Iris pigment epithelial cell (primary cell): Measurements from ENCODE around the gene IL34.
A peak's percentile ranks its signal among the peaks of the same experiment; 100 is the strongest.

Experiments
- DNase-seq: peaks from one replicate; pipeline ENCODE4 v3.0.0-alpha.2; 2011; ENCODE audit warnings: low read depth

Gene IL34

DNA sequence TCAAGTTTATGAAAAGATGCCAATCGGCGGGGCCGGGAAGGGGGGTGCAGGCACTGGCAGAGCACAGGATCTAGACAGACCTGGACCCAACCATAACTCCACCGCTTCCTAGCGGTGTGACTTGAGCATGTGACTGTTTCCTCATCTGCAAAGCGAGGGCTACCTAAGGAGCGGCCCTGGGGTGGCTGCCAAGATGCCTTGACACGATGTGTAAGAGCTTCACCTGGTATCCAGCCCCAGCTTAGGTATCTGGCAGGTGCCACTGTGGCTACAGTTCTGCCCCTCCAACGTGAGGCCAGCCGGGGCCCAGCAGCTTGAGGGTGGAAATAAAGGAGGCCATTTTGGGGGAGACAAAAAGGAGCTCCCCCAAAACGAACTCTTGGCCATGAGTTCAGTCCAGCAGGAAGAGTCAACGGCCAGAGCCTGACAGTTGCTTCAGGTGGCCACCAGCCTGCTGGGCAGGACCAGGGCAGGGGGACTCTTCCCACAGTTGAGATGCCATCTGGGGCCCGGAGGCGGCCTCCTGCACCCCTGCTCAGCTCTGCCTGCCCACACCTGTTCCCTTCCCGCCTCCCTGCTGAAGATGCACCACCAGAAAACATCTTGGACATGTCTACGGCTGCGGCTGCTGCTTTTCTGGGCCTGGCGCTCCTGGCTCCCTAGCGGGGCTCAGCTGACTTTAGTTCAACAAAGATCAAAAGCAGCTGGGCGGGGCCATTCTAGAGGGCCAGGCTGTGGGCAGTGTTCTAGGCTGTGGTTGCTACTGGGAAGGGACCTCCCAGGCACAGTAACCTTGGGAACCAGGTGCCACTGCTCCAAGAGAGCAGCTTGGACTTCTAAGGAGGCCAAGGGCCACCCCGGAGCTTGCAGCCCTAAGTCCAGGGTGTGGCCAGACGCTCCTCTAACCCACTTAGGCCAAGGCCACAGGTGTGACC lies 42.9 kb downstream of the IL34 start:
- no peak for DNase-seq

DNA sequence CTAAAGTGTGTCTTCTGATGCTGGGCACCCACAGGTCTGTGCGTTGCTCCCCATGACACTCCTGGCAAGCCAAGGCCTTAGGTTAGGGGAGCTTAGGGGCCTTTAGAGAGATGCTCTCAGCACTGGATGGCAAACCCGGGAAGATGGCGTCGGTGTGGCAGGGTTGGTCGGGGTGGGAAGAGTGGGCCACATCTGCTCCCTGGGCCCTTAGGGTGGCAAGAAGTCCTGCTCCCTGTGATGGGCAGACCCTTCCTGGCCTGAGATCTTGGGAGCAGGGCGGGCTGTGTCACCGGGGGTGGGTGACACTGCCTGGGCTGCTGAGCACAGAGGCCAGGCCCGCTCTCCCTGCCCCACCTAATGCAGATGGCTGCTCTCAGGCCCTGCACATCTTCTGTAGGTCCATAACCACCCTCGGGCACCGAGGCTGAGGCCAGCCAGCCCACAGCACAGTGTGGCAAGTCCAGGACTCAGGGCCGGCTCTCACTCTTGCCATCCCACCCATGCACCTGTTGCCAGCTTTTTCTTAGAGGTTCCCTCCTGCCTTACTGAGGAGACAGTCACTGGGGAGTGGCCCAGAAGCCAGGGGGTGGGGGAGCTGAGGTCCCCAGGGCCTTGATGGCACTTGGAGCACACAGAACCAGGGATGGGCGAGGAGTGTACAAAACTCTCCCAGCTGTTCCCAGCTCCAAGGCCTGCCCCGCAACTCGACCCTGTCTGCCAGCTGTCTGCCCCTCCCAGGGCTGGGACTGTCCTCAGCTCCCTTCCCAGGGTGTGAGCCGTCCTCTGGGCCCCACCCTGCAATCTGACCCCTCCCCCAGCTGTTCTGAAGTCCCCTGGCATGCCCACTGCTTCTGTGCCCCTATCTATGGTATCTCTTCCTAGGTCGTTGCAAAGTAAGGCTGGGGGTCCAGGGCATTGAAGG lies 43.9 kb downstream of the IL34 start:
- DNase-seq = no peak

DNA sequence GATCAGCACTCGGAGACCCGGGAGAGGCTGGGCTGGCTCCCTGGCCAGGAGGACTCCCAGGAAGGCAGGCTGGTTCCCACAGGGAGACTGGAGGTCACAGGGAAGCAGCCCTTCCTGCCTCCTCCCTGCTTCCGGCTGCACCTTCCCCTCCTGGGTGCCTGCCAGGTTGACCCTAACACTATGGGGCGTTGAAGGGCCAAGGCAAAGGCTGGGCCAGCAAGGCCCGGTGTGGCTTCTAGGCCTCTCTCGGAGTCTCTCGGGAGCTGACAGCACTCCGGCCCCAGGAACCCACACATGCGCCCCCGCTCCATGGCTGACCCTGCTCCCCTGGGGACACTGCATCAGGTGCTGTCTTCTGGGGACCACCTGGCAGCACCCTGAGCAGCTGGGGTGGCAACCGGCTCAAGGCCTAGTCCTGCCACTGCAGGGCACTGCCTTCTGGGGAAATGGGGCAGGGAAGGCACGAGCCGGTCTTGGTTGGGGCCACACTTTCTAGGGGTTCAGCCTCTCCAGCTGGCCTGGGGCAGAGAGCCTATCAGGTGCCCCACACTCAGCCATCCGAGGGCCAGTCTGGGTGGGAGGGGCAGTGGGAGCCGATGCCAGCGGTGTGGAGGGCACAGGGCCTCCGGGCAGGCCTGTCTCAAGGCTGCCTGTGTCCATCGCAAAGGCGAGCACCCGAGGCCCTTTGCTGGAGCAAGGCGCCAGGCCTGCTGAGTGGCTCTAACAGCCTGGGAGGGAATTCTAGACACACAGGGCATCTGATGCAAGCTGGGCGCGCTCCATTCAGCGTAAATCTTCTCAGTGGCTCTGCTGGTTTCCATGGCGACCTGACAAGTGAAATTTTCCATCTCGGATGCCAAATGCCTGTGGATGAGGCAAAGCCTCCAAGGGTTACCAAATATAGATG lies 45.1 kb downstream of the IL34 start:
- peak; percentile 92 for DNase-seq

DNA sequence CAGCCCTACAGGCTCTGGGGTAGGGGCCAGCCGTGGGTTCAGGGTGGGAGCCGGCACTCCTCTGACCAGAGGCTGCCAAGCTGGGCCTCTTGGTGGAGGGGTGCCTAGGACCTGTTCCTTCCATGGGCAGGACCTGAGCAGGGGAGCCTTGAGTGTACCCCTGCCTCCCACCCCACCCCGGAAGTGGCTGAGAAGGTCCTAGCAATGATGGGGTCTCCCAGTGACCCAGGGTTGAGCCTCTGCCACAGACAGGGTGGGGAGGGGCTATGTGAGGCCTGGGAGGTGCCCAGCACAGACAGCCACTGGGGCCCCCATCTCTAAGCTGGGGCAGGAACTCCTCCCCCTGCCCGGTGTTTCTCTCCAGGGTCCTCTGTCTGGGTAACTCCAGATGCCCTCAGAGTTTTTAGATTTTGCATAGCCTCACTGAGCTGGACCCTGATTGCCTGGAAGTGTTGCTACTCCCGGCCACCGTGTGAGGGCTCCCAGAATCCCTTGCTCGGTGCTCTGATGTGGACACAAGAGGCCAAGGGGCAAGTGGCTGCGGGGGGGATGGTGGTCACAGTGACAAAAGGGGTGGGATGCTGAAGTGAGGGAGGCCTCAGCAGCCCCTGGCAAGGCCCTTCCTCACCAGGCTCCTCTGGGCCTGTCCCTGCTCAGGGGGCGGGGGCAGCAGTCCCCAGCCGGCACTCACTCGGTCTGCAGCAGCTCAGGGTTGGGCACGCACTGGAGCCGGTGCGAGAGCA lies 45.9 kb downstream of the IL34 start:
- DNase-seq = no peak

DNA sequence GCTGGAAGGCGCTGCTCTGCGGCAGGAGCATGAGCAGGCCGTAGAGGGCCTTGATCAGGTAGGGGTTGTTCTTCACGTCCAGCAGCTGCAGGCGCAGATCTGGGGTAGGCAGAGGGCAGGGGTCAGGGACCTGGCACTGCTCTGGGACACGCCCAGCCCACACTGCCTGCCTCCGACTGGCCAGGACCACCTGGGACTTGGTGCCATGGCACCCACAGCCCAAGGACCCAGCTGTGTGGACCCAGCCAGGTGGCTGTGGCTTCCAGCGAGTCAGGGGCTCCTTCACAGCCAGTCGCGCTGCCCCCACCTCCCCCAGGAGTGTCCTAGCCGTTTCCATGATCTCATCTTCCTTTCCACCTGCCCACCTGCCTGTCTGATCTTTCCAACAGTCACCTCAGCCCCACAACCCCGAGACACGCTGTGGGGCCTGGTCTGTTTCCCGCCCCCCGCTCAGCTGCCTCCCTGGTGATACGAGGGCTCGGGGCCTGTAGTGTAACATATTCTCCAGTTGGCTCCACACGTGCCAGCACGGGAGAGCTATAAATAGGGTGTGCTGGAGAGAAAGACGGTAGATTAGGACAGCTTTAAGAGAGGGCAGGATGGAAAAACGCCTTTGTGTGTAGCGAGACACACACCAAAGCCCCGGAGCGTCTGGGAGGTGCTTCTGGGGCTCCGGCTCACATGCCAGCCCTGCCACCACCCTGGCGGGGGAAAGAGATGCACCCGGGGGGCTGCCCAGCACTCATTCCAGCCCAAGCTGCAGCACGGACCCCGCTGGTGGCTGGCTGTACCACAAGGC lies 46.7 kb downstream of the IL34 start:
- no peak for DNase-seq

DNA sequence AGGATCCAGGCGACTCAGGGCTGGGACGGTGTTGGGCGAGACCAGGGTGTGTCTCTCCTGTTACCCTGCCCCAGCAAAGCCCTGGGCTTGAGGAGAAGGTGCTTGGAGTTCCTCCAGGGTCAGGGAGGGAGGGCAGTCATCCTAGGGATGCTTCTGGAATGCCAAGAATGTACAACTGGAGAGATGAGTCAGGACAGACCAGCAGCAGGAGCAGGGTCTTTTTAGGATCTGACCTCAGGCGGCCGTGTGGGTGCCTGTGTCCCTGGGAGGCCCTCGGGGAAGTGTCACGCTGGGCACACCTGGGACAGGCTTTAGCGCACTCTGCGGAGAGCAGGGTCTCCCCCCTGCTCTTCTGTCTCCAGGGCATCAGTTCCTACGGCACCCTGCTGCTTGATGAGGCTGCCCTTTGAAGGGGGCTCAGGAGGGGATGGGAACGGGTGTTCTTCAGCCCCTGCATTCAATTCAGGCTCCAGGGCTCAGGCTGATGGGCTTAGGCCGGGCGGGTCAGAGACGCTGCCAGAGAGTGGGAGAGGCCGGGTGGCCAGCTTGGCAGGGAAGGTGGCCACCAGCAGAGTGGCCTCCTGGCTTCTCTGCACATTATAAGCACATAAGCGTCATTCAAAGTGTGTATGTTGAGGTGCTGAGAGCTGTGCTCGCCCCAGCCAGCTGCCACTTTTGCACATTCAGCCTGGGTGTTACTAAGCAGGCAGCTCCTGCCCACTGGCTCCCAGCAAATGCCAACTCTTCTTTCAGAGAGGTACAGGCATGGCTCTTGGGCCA lies 47.9 kb downstream of the IL34 start:
- peak; percentile 70 for DNase-seq

DNA sequence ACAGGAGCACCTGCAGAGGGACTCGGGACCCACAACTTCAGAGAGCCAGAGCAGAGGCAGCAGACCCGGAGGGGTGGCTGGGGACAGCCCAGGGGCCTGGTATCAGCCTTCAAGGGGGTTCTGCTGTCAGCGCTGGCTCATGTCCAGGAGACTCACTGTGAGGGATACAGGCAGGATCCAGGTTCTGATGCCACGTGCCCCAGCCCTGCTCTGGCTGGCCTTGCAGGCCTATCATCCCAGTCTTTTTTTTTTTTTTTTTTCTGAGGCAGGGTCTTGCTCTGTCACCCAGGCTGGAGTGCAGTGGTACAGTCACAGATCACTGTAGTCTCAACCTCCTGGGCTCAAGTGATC lies 48.5 kb downstream of the IL34 start:
- DNase-seq = no peak

DNA sequence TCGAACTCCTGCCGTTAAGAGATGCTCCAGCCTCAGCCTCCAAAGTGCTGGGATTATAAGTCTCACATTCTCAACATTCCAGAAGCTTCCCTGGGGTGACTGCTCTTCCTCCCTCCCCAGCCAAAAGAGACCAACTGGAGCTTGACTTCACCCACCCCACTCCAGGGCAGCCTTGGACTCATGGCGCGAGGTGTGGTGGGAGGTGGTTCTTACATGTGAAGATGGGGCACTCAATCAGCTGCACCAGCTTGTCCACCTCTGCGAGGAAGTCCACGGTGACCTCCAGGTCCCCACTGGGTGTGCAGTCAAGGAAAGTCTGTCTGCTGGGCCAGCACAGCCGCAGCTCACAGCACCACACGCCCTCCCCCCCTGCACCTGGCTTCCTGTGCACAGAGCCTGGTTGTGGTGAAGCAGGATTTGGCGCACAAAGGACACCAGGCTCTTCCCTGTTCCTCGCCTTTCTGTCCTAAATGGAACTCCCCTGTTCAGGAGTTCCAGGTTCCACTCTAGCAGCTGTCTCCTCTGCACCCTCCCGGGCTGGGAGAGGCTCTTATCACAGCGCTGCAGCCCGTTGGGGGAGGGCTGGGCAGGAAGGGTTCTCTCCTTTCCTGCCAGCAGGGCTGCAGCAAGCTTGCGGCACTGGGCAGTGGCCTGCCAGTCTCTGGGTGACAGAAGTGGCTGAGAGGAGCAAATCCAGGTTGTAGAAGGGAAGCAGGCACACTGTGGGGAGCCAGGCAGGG lies 49.1 kb downstream of the IL34 start:
- no peak for DNase-seq

DNA sequence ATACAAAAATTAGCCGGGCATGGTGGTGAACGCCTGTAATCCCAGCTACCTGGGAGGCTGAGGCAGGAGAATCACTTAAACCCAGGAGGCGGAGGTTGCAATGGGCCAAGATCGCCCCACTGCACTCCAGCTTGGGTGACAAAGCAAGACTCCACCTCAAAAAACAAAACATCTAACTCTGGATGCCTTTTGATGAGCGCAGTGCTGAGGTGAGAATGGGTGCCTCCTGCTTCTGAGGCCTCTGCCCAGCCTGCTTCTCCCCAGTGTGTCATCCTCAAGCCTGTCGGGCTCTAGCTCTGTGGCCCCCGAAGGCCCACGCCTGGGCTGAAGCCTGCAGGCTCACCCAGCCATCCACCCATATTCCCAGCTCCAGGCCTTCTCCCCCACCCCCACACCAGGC lies 50.0 kb downstream of the IL34 start:
- DNase-seq = no peak

DNA sequence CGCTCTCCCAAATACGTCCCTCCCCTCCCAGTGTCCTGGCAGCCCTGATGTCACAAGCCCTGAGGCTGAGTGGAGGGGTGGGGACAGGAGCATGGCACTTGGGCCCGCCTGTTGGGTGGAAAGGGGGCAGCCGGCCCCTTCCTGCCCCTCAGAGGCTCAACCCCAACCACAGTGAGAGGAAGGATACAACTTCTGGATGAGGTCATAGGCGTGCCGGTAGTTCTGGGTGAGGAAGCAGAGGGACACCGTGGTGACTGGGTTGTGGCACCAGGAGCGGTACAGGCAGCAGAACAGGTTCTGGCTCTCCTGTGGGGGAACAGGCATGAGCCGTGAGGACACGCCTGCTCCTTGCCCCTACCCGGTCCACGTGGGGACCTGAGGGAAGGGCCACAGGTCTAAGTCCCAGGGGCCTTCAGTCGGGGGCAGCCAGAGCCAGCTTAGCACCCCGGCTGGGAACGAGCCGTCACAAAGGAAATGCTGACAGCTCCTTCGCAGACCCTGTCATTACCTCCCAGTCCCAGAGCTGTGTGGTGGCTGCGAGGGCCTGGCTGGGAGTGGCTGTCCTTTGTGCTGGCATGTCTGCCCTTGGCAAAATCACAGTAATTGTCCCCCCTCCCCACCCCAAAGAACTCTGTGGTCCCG lies 50.7 kb downstream of the IL34 start:
- no peak for DNase-seq

DNA sequence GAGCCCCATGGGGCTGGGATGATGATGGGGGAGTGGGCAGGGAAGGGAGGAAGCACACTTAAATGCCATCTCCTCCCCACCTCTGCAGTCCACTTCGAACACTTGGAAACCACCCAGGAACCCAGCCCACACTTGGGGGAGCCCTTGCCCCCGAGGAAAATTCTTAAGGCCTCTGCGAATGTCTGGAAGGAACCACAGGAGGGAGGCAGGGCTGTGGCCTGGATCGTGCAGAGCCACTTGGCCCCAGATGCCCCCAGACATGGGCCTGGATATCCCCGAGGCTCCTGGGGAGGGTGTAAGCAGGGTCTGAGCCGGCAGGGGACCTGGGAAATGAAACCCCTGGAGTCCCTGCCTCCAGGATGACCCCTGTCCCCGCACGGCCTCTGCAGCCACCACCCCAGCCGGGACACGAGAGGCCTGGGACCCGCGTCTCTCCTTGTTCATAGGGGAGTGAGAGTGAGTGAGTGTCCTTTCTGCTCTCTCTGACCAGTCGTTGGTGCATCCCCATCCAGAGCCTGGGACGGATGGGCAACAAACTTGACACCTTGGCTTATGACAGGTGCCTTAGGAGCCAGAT lies 51.3 kb downstream of the IL34 start:
- no peak for DNase-seq

DNA sequence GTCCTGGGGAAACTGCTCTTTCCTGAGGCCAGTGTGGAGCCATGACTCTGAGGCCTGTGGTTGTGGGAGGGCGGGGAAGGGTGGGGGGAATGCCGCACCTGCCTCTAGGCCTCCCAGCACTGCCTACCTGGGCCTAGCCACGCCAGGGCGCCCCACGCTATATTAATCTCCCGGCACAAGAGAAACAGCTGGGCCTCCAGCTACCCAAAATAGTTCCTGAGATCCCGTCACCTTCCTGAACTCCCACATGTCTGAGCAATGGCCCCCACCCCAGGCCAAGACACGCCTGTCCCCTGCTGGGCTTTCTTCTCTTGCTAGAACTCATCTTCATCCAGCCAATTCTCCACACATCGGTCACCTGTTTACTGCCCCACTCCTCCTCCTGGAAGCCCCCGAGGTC lies 52.5 kb downstream of the IL34 start:
- no peak for DNase-seq

DNA sequence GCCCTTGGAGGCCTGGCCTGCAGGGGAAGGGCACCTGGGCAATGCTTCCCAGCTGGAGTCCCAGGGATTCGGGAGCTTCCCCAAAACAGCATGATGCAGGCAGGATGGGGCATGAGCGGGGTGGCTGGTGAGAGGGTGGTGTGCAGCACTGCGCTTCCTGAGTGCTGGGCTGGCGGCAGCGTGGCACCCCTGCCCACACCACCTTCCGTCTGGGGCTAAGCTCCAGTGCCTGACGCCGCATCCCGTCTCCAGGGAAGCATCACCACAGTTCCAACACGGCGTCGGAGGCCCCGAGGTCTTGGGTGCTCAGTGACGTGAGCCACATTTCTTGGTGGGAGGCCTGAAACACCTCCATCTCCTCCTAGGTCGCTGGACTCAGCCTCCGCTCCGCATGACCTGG lies 53.3 kb downstream of the IL34 start:
- no peak for DNase-seq

DNA sequence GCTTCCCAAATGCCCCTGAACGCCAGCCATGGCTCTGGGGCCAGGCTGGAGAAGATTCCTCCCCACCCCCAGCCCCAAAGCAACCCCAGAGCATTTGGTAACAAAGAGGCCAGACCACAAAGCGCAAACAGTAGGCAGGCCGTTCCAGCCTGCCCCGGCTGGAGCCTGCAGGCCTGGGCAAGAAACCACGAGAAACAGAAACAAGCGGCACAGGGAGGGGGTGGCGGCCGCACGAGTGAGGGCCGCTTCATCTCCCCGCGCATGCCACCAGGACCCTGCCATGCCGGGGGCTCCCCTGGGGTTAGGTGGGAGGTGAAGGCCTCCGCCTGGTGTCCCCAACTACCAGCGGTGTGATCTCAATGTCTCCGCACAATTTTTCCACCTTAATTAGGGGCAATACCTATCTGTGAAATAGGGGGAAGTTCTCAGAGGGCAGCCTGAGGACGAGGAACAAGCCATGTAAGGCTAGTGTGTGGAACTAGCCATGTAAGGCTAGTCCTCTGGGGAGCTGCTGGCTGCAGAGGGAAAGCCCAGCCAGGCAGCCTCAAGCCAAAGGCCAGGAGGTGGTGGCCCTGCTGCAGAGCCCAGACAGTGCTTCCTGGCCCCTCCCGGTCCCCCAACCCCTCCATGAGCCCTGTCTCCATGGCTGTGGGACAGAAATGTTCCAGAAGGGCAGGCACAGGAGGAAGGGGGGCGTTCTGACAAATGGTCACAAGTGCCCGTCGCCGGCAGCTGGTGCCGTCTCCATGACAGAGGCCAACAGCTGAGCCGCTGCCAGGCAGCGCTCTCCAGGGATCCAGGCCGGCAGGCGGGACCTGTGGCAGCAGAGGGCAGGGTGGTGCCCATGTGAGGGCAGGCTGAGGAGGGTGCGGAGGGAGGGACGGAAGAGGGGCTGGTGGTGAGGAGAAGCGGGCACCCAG lies 54.0 kb downstream of the IL34 start:
- no peak for DNase-seq

DNA sequence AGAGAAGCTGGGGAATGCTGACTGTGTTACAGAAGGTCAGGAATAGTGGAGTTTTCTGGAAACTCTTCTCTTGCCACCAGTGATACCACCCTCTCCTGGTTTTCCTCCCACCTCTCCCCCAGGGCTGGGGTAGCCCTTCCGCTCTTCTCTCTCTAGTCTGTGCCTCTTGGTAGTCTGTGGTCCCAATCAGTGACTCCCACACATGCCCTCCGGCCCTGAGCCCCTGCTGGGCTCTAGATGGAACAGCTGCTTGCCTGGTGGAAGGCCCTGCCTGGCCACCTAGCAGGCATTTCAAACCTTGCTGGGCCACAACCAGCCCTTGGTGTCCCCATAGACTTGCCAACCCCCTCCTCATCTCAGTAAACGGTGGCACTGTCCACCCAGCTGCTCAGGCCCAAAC lies 54.7 kb downstream of the IL34 start:
- DNase-seq = no peak

DNA sequence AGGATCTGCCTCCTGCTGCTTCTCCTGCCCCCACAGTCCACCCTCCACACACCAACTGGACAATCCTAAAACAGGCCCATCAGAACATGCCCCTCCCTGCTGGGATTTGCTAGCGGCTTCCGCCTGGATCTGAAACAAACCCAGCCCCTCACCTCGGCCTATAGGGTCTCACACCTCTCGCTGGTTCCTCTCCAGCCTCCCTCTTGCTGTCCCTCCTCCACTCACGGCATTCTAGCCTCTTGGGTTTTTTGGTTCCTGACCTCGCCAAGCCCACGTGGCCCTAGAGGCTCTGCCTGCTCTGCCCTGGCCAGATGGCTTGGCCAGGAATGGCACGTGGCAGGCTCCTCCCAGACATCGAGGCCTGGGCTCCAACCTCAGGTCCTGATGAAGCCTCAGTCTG lies 55.2 kb downstream of the IL34 start:
- no peak for DNase-seq

DNA sequence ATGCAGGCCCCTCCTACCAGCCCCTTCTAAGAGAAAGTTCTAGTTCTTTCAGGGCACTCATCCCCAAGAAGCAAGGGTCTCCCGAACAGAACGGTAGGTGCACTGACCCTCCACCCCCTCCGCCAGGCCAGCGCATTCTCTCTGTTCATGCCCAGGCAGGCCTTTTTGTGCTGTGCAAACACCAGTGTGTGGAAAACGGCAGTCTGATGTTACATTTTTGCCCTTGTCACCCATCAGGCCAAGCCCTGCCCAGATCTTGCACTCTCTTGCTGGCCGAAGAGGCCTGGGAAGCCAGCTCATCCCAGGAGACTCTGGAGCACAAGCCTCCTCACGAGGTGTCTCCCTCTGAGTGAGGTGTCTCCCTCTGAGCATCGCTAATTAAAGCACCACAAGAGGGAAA lies 55.6 kb downstream of the IL34 start:
- DNase-seq = no peak
